Small intestine (tissue), 7 donors: ENCODE data around the gene PLP2. TPM values are rescaled to one million over a fixed set of nuclear protein-coding genes. Genes with fewer than 3 reads are reported as not detected.

ENCODE experiments used
- DNase-seq, 2 donors: peaks; one replicate each; pipeline versions ENCODE4 v3.0.0 to v3.0.0-alpha.2; 2013
- FAIRE-seq: peaks from 2 replicates; lab custom pipeline; 2012; peaks lifted over from hg19 to GRCh38; lab: Jason Lieb, UNC
- H3K27ac ChIP-seq, 3 donors: one replicate each; pipeline ENCODE4 v1.5.1; 2013; ENCODE audit warnings: low read length in 2 of 3, mild to moderate bottlenecking in 2 of 3, control low read depth in 1 of 3, inconsistent platforms in 1 of 3, low read depth in 1 of 3, moderate library complexity in 1 of 3
- H3K27me3 ChIP-seq, 3 donors: one replicate each; pipeline ENCODE4 v1.6.1; 2013; ENCODE audit warnings: low read length in 3 of 3, inconsistent platforms in 1 of 3; ENCODE audit not compliant: control insufficient read depth in 3 of 3, insufficient read depth in 3 of 3
- H3K36me3 ChIP-seq, 3 donors: one replicate each; pipeline ENCODE4 v1.6.1; 2013; ENCODE audit warnings: low read length in 3 of 3, inconsistent platforms in 1 of 3, low read depth in 1 of 3, mild to moderate bottlenecking in 1 of 3, moderate library complexity in 1 of 3; ENCODE audit not compliant: control insufficient read depth in 3 of 3, insufficient read depth in 2 of 3
- H3K4me1 ChIP-seq, 3 donors: one replicate each; pipeline ENCODE4 v1.6.1; 2013; ENCODE audit warnings: low read length in 2 of 3, inconsistent platforms in 1 of 3, low read depth in 1 of 3, mild to moderate bottlenecking in 1 of 3, moderate library complexity in 1 of 3; ENCODE audit not compliant: control insufficient read depth in 3 of 3, insufficient read depth in 2 of 3
- H3K4me3 ChIP-seq, 3 donors: one replicate each; pipeline ENCODE4 v1.5.1; 2013; ENCODE audit warnings: low read length in 3 of 3, control low read depth in 1 of 3, inconsistent platforms in 1 of 3, low read depth in 1 of 3, mild to moderate bottlenecking in 1 of 3, moderate library complexity in 1 of 3
- H3K9me3 ChIP-seq, 2 donors: one replicate each; pipeline ENCODE4 v1.6.1; 2013; ENCODE audit warnings: low read depth in 1 of 2, low read length in 1 of 2; ENCODE audit not compliant: control insufficient read depth in 2 of 2, insufficient read depth in 1 of 2
- WGBS, 3 donors: extraction: QIAGEN DNeasy Blood & Tissue Kit; methylation state at CpG; one replicate each; pipeline ENCODE4 v1.1.7; 2013; 5-methylcytosine and 5-hydroxymethylcytosine counted together
- polyA plus RNA-seq, 4 donors: library from polyadenylated mRNA; stranded (reverse) in 3 of 4; unstranded in 1 of 4; fragments of 200-250 nt in 3 of 4; fragments of 120-200 nt in 1 of 4; gene quantifications; one replicate each; pipeline versions ENCODE4 v1.2.1 to v1.2.3, GENCODE V29; 2013
- donor health status: healthy with polysubstance abuse.
- donor health status: control.
- donor health status: control.
- donor health status: Bipolar disorder and iron deficiency.
- donor health status: healthy.

The PLP2 gene
- polyA plus RNA-seq, 4 donors = 47.6 to 189 (median 112) TPM

- FAIRE-seq = no peak
These were observed 30.3 kb downstream of the PLP2 start for GRCh38 chrX:49202022-49202421.

GRCh38 chrX:49203536-49203935, 31.8 kb downstream of the PLP2 start:
- H3K27ac ChIP-seq = no peak overlapping the region
- WGBS, 3 donors = 54 to 75% (median 54%) methylated on average over 3 of the region's 3 CpGs
- H3K9me3 ChIP-seq = no peaks in the 10 kb centered on the region
- H3K4me1 ChIP-seq = peaks cover 0 to 3% (median 0%) of the 10 kb centered on the region in 3 donors
- H3K27me3 ChIP-seq = peaks cover 0 to 9% (median 0%) of the 10 kb centered on the region in 3 donors
- H3K4me3 ChIP-seq = no peak overlapping the region
- no peaks in the 10 kb centered on the region for H3K36me3 ChIP-seq
- DNase-seq (no peak), FAIRE-seq (no peak)

More at GRCh38 chrX:49202022-49202421, 30.3 kb downstream of the PLP2 start:
- peaks cover 0 to 3% (median 0%) of the 10 kb centered on the region in 3 donors for H3K4me1 ChIP-seq
- H3K4me3 ChIP-seq = no peak overlapping the region
- no peaks in the 10 kb centered on the region for H3K9me3 ChIP-seq
- no peak overlapping the region for H3K27ac ChIP-seq
- peak in 1 of 2 donors; percentile 38 for DNase-seq
- H3K36me3 ChIP-seq = no peaks in the 10 kb centered on the region
- 23 to 71% (median 57%) methylated on average over 2 of the region's 2 CpGs for whole genome bisulfite sequencing, 3 donors
- H3K27me3 ChIP-seq = peaks cover 0 to 10% (median 0%) of the 10 kb centered on the region in 3 donors

- no peak for DNase-seq
- Histone ChIP-seq H3K4me1 (peaks cover 0 to 3% (median 0%) of the 10 kb centered on the region in 3 donors), H3K36me3 (no peaks in the 10 kb centered on the region), H3K9me3 (no peaks in the 10 kb centered on the region), H3K27me3 (peaks cover 0 to 4% (median 0%) of the 10 kb centered on the region in 3 donors), H3K4me3 (no peak overlapping the region), H3K27ac (no peak overlapping the region)
- WGBS, 3 donors = 79 to 89% (median 86%) methylated on average over 6 of the region's 6 CpGs
- FAIRE-seq = no peak
These were observed 32.3 kb downstream of the PLP2 start for GRCh38 chrX:49204017-49204416.

GRCh38 chrX:49204709-49205108, 33.0 kb downstream of the PLP2 start:
- no peaks in the 10 kb centered on the region for H3K9me3 ChIP-seq
- H3K4me3 ChIP-seq = no peak overlapping the region
- H3K27ac ChIP-seq = no peak overlapping the region
- FAIRE-seq = no peak
- no peaks in the 10 kb centered on the region for H3K36me3 ChIP-seq
- peaks cover 0 to 3% (median 0%) of the 10 kb centered on the region in 3 donors for H3K4me1 ChIP-seq
- 48 to 59% (median 53%) methylated on average over 4 of the region's 4 CpGs for WGBS, 3 donors
- no peak for DNase-seq
- H3K27me3 ChIP-seq = peaks cover 0 to 2% (median 0%) of the 10 kb centered on the region in 3 donors

- peaks cover 0 to 3% (median 0%) of the 10 kb centered on the region in 3 donors for H3K4me1 ChIP-seq
- no peak for FAIRE-seq
- WGBS, 3 donors = 74 to 80% (median 77%) methylated on average over 13 of the region's 13 CpGs
These were observed 33.7 kb downstream of the PLP2 start for GRCh38 chrX:49205443-49205842.

GRCh38 chrX:49206543-49206942, 34.8 kb downstream of the PLP2 start:
- 60 to 82% (median 63%) methylated on average over 2 to 8 of the region's 8 CpGs for WGBS, 3 donors
- no peak overlapping the region for H3K4me3 ChIP-seq
- H3K27ac ChIP-seq = no peak overlapping the region
- FAIRE-seq = no peak
- H3K36me3 ChIP-seq = no peaks in the 10 kb centered on the region
- no peak for DNase-seq
- H3K27me3 ChIP-seq = peaks cover 0 to 7% (median 0%) of the 10 kb centered on the region in 3 donors
- no peaks in the 10 kb centered on the region for H3K4me1 ChIP-seq
- no peaks in the 10 kb centered on the region for H3K9me3 ChIP-seq

More at GRCh38 chrX:49205443-49205842, 33.7 kb downstream of the PLP2 start:
- no peak for DNase-seq
- no peak overlapping the region for H3K27ac ChIP-seq
- no peaks in the 10 kb centered on the region for H3K9me3 ChIP-seq
- H3K4me3 ChIP-seq = no peak overlapping the region
- H3K27me3 ChIP-seq = peaks cover 0 to 7% (median 0%) of the 10 kb centered on the region in 3 donors
- H3K36me3 ChIP-seq = no peaks in the 10 kb centered on the region

- no peaks in the 10 kb centered on the region for H3K36me3 ChIP-seq
- FAIRE-seq = no peak
- WGBS, 3 donors = 88 to 94% (median 93%) methylated on average over 5 of the region's 5 CpGs
These were observed 36.7 kb downstream of the PLP2 start for GRCh38 chrX:49208399-49208798.

GRCh38 chrX:49209434-49210251, 37.9 kb downstream of the PLP2 start:
- H3K27me3 ChIP-seq = peaks cover 0 to 7% (median 0%) of the 10 kb centered on the region in 3 donors
- WGBS, 3 donors = 26 to 57% (median 38%) methylated on average over 23 to 28 of the region's 28 CpGs
- H3K4me3 ChIP-seq = no peak overlapping the region
- no peak overlapping the region for H3K27ac ChIP-seq
- no peaks in the 10 kb centered on the region for H3K9me3 ChIP-seq
- no peak for FAIRE-seq
- H3K4me1 ChIP-seq = no peaks in the 10 kb centered on the region
- no peaks in the 10 kb centered on the region for H3K36me3 ChIP-seq
- DNase-seq = no peak

More at GRCh38 chrX:49208399-49208798, 36.7 kb downstream of the PLP2 start:
- DNase-seq = no peak
- Histone ChIP-seq H3K4me3 (no peak overlapping the region), H3K27ac (no peak overlapping the region), H3K4me1 (no peaks in the 10 kb centered on the region), H3K9me3 (no peaks in the 10 kb centered on the region), H3K27me3 (peaks cover 0 to 7% (median 0%) of the 10 kb centered on the region in 3 donors)
